Mesodermal cell (in vitro differentiated cells): ENCODE data around the gene ZC3H10.

Experiments
- H3K27ac ChIP-seq: 2 replicates; pipeline ENCODE4 v1.7.0; 2013; ENCODE audit warnings: mild to moderate bottlenecking, low read depth, low read length, moderate library complexity; ENCODE audit not compliant: severe bottlenecking
- H3K36me3 ChIP-seq: 2 replicates; pipeline ENCODE4 v1.7.1; 2013; ENCODE audit warnings: mild to moderate bottlenecking, low read length, moderate library complexity; ENCODE audit not compliant: control insufficient read depth, insufficient read depth
- H3K4me1 ChIP-seq: one replicate; pipeline ENCODE4 v1.7.1; 2013; ENCODE audit warnings: mild to moderate bottlenecking, low read length; ENCODE audit not compliant: insufficient read depth, control insufficient read depth, poor library complexity, severe bottlenecking
- H3K4me3 ChIP-seq: 2 replicates; pipeline ENCODE4 v1.7.0; 2013; ENCODE audit warnings: low read length, control low read depth, mild to moderate bottlenecking; ENCODE audit not compliant: insufficient read depth, poor library complexity, severe bottlenecking; ENCODE audit errors: extremely low read depth
- H3K9me3 ChIP-seq: 2 replicates; pipeline ENCODE4 v1.7.1; 2013; ENCODE audit warnings: mild to moderate bottlenecking, low read length, moderate library complexity; ENCODE audit not compliant: control insufficient read depth
- WGBS, 2 experiments: methylation state at CpG; one replicate each; pipeline ENCODE4 v1.1.5; 2013; ENCODE audit warnings: missing lambda C conversion rate in 2 of 2; ENCODE audit not compliant: insufficient coverage in 2 of 2; 5-methylcytosine and 5-hydroxymethylcytosine counted together

Gene ZC3H10

GRCh38 chr12:56161690-56162351 lies 43.8 kb downstream of the ZC3H10 start:
- Histone ChIP-seq H3K36me3 (peaks cover 81% of the 10 kb centered on the region), H3K9me3 (no peaks in the 10 kb centered on the region), H3K4me3 (no peak overlapping the region), H3K4me1 (peaks cover 22% of the 10 kb centered on the region), H3K27ac (peak overlapping the region; percentile 6)
- 90 to 95% methylated on average over 5 to 9 of the region's 10 CpGs for WGBS, 2 experiments

GRCh38 chr12:56162468-56163290 lies 44.6 kb downstream of the ZC3H10 start:
- 78 to 87% methylated on average over 3 to 7 of the region's 11 CpGs for WGBS, 2 experiments
- peak overlapping the region; percentile 45 for H3K27ac ChIP-seq
- no peak overlapping the region for H3K4me3 ChIP-seq
- H3K4me1 ChIP-seq: peaks cover 18% of the 10 kb centered on the region
- H3K36me3 ChIP-seq: peaks cover 86% of the 10 kb centered on the region
- no peaks in the 10 kb centered on the region for H3K9me3 ChIP-seq

GRCh38 chr12:56163533-56164344 lies 45.7 kb downstream of the ZC3H10 start:
- WGBS, 2 experiments: 84 to 93% methylated on average over 3 to 9 of the region's 11 CpGs
- Histone ChIP-seq H3K27ac (no peak overlapping the region), H3K4me1 (peaks cover 18% of the 10 kb centered on the region), H3K4me3 (no peak overlapping the region), H3K36me3 (peaks cover 93% of the 10 kb centered on the region), H3K9me3 (no peaks in the 10 kb centered on the region)

GRCh38 chr12:56164345-56164729 lies 46.3 kb downstream of the ZC3H10 start:
- WGBS, 2 experiments: 97 to 98% methylated on average over 9 to 16 of the region's 17 CpGs
- no peak overlapping the region for H3K27ac ChIP-seq
- no peak overlapping the region for H3K4me3 ChIP-seq
- H3K36me3 ChIP-seq: peaks cover 93% of the 10 kb centered on the region
- H3K9me3 ChIP-seq: no peaks in the 10 kb centered on the region
- peaks cover 18% of the 10 kb centered on the region for H3K4me1 ChIP-seq

GRCh38 chr12:56165369-56165768 lies 47.3 kb downstream of the ZC3H10 start:
- peaks cover 93% of the 10 kb centered on the region for H3K36me3 ChIP-seq
- no peak overlapping the region for H3K27ac ChIP-seq

GRCh38 chr12:56169229-56169759 lies 51.2 kb downstream of the ZC3H10 start:
- no peaks in the 10 kb centered on the region for H3K9me3 ChIP-seq
- H3K27ac ChIP-seq: no peak overlapping the region
- H3K4me1 ChIP-seq: no peaks in the 10 kb centered on the region
- no peak overlapping the region for H3K4me3 ChIP-seq
- WGBS, 2 experiments: 93 to 94% methylated on average over 10 to 11 of the region's 11 CpGs
- H3K36me3 ChIP-seq: peaks cover 92% of the 10 kb centered on the region

More at GRCh38 chr12:56165369-56165768, 47.3 kb downstream of the ZC3H10 start:
- peaks cover 14% of the 10 kb centered on the region for H3K4me1 ChIP-seq
- WGBS, 2 experiments: 90 to 96% methylated on average over 3 to 4 of the region's 4 CpGs
- no peaks in the 10 kb centered on the region for H3K9me3 ChIP-seq
- no peak overlapping the region for H3K4me3 ChIP-seq

GRCh38 chr12:56172839-56173238 lies 54.8 kb downstream of the ZC3H10 start:
- Histone ChIP-seq H3K27ac (no peak overlapping the region), H3K4me1 (no peaks in the 10 kb centered on the region), H3K4me3 (no peak overlapping the region), H3K9me3 (no peaks in the 10 kb centered on the region), H3K36me3 (peaks cover 92% of the 10 kb centered on the region)
- WGBS, 2 experiments: 93% methylated on average over 5 to 7 of the region's 7 CpGs
